ENCODE data around the gene PSMB11.

Gene PSMB11

GRCh38 chr14:23066855-23067744, 25.1 kb downstream of the PSMB11 start:
- TF ChIP-seq FOXP2 (optimal IDR thresholded peaks at IDR 0.05; ENCODE audit: borderline replicate concordance, extremely low read depth, extremely low read length, insufficient read depth) (no peak), SIN3A (IDR thresholded peaks at IDR 0.05; ENCODE audit: borderline replicate concordance, insufficient read depth, low read length) (no peak), POLR2AphosphoS5 (IDR thresholded peaks at IDR 0.05; ENCODE audit: low read depth, low read length) (no peak), TAF1 (IDR thresholded peaks at IDR 0.05; ENCODE audit: borderline replicate concordance, insufficient read depth, low read length) (no peak), REST (IDR thresholded peaks at IDR 0.05; ENCODE audit: insufficient read depth in 1 of 2, low read depth in 2 of 2, low read length in 2 of 2) (no peak)

DNA sequence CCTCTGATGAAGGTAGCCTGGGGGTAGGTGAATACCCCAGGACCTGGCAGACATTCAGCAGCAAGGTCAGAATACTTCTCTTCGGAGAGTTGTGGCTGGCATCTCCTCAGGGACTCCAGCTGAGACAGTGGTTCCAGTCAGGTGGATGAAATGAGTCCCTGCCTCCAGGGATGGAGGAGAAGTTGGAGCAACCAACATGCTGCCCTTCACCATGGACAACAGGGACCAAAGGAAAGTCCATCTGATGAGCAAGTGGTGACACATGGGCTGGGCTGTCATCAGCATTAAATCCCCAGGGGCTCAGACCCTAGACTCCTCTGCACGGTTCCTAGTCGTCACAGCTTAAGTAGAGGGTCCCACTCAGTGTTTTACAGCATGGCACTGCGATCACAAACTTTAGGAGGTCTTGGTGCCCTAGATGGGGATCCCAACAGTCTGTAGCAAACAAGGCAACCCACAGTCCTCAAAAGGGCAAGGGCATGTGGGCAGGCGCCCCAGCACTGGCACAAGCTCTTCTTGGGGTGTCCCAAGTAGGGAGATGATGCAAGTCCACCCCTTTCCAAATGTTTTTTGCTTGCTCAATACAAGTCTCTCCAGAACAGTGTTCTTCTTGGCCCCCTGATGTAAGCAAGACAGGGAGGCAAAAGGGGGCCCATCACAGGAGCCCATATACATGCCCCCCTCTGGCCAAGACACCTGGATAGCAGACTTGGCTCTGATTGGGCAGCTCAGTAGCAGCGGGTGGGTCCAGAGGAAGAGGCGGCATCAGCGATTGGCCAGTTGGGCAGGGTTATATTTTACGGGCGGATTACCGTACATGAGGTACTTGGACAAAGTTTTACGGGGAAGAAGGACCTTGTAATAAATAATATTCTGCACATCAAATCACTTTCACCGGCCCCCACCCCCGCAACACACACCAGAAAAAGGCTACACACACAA, 26.1 kb downstream of the PSMB11 start:
- TF ChIP-seq REST (IDR thresholded peaks at IDR 0.05; ENCODE audit: insufficient read depth in 1 of 2, low read depth in 2 of 2, low read length in 2 of 2): no peak
- no peak for TF ChIP-seq POLR2AphosphoS5 (IDR thresholded peaks at IDR 0.05; ENCODE audit: low read depth, low read length)
- TF ChIP-seq FOXP2 (optimal IDR thresholded peaks at IDR 0.05; ENCODE audit: borderline replicate concordance, extremely low read depth, extremely low read length, insufficient read depth): no peak
- TF ChIP-seq SIN3A (IDR thresholded peaks at IDR 0.05; ENCODE audit: borderline replicate concordance, insufficient read depth, low read length): no peak
- TF ChIP-seq TAF1 (IDR thresholded peaks at IDR 0.05; ENCODE audit: borderline replicate concordance, insufficient read depth, low read length): no peak

GRCh38 chr14:23068789-23069412, 26.9 kb downstream of the PSMB11 start:
- TF ChIP-seq TAF1 (IDR thresholded peaks at IDR 0.05; ENCODE audit: borderline replicate concordance, insufficient read depth, low read length) (no peak), REST (IDR thresholded peaks at IDR 0.05; ENCODE audit: insufficient read depth in 1 of 2, low read depth in 2 of 2, low read length in 2 of 2) (no peak), POLR2AphosphoS5 (IDR thresholded peaks at IDR 0.05; ENCODE audit: low read depth, low read length) (no peak), FOXP2 (optimal IDR thresholded peaks at IDR 0.05; ENCODE audit: borderline replicate concordance, extremely low read depth, extremely low read length, insufficient read depth) (no peak), SIN3A (IDR thresholded peaks at IDR 0.05; ENCODE audit: borderline replicate concordance, insufficient read depth, low read length) (no peak)

DNA sequence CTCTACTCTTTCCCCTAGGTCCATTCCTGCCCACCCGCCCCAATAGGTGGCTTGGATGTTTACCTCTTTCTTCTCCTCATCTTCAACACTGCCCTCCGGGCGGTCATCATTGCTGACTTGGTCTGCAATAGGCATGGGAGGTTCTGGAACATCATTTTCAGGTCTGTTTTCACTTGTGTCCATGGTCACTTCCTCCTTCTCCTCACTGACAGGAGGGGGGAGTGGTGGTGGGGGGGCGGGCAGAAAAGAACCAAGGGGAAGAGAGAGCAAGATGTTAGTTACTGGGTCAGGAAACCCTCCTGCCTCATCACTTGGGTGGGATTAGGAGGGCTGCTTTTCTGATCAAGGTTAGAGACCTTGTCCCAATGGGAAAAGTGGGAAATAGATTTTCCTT, 27.4 kb downstream of the PSMB11 start:
- TF ChIP-seq FOXP2 (optimal IDR thresholded peaks at IDR 0.05; ENCODE audit: borderline replicate concordance, extremely low read depth, extremely low read length, insufficient read depth) (no peak), POLR2AphosphoS5 (IDR thresholded peaks at IDR 0.05; ENCODE audit: low read depth, low read length) (no peak), TAF1 (IDR thresholded peaks at IDR 0.05; ENCODE audit: borderline replicate concordance, insufficient read depth, low read length) (no peak), SIN3A (IDR thresholded peaks at IDR 0.05; ENCODE audit: borderline replicate concordance, insufficient read depth, low read length) (no peak), REST (IDR thresholded peaks at IDR 0.05; ENCODE audit: insufficient read depth in 1 of 2, low read depth in 2 of 2, low read length in 2 of 2) (no peak)
